Measurements from ENCODE around the gene VPS11.
"Not testable (repeated sequence)": the region's sequence is repeated elsewhere in the genome, so short reads cannot be mapped to it uniquely, and the experiment has no call there.

Gene VPS11

DNA sequence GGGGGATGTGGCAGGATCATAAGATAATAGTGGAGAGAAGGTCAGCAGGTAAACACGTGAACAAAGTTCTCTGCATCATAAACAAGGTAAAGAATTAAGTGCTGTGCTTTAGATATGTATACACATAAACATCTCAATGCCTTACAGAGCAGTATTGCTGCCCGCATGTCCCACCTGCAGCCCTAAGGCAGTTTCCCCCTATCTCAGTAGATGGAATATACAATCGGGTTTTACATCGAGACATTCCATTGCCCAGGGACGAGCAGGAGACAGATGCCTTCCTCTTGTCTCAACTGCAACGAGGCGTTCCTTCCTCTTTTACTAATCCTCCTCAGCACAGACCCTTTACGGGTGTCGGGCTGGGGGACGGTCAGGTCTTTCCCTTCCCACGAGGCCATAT lies 28.1 kb upstream of the VPS11 start:
- DNase-seq = not testable (repeated sequence)

DNA sequence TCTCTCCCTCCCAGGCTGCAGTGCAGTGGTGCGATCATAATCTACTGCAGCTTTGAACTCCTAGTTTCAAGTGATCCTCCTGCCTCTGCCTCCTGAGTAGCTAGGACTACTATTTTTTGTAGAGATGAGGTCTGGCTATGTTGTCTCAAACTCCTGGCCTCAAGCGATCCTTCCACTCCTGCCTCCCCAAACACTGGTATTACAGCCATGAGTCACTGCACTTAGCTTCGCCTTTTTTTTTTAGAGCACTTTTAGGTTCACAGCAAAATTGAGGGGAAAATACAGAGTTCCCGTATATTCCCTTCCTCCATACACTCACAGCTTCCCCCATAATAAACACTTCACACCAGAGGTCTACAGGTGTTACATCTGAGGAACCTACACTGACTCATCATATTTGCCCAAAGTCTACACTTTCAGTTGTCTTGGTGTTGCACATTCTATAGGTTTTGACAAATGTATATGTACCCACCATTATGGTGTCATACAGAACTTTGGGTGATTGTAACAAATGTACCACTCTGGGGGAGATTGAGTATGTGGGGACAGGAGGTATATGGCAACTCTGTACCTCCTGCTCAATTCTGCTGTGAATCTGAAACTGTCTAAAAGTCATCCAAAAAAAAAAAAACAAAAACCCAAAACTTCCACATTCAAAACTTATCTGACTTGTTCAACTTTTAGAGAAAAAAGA lies 25.6 kb upstream of the VPS11 start:
- DNase-seq = no peak

DNA sequence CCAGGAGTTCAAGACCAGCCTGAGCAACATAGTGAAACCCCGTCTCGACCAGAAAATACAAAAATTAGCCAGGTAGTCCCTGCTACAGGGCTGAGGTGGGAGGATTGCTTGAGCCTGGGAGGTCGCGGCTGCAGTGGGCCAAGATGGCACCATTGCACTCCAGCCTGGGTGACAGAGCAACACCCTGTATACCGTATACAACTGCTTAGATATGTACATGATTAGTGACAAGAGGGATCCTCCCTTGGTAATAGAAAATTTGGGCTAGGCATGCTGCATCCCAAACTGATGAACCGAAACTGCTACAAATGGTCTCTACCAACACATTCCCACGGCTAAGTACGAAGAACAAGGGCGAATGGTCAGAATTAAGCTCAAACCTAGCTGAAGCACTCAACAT lies 24.7 kb upstream of the VPS11 start:
- DNase-seq = no peak

DNA sequence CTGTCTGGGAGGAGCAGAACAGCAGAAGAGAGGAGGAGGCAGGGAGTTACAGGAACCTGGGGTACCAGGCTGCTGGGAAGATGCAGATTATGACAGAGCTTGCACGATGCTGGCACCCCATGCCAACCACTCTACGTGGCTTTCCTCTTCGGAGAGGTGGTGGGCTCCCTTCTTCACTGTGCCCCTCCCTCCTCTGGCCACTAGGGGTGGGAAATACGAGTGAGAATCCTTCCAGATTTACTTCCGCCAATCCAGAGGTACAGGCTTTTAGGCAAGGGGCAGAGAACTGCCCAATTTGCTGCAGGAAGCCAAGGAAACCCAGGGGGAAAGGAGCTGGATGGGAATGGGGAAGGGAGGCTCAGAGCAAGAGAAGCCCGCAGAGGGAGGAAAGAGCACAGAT lies 22.9 kb upstream of the VPS11 start:
- DNase-seq = no peak

DNA sequence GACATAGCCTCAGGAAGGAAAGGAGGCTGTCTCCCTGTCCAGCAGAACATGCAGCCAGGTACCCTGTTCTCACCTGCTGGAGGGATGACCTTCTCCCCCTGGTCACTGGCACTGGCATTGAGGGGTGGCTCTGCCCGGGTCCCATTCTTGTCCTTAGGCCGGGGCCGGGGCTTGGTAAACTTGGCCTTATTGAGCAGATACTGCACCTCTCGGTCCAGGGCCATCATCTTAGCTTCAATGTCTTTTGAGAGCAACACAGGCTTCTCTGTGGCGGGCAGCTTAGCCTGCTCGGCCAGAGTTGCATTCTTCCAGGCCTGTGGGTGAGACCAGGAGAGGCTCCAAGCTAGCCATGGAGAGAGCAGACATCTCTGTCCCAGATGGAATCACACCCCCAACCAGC lies 21.1 kb upstream of the VPS11 start:
- DNase-seq = no peak

DNA sequence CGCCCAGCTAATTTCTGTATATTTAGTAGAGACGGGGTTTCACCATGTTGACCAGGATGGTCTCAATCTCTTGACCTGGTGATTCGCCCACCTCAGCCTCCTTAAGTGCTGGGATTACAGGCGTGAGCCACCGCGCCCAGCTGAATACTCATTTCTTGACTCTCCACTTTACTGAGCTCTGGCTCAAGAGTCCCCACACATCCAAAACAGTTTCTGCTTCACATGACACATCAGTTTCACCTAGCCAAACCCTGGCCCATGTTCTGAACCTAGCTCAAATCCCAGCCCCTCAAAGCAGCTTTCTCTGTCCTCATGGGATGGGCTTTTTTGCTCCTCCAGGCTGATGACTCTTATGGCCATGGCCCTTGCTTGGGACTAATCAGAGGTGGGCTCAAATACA lies 20.4 kb upstream of the VPS11 start:
- no peak for DNase-seq

DNA sequence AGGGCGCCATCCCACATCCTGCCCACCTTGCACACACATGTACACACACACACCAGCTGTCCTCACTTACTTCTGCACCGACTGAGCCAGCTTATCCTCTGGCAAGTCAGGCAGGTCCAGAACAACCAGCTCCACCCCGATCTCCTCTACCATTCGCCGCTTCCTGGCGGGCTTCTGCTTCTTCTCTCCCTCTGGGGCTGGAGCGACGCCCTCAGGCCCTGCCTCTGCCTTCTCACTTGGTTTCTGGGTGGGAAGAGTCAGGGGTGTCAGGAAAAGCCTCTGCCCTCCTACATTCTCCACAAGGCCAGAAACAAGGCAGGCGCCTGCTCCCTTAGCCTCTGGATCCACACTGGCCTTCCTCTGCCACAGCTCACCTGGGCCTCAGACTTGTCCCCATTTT lies 19.0 kb upstream of the VPS11 start:
- no peak for DNase-seq

DNA sequence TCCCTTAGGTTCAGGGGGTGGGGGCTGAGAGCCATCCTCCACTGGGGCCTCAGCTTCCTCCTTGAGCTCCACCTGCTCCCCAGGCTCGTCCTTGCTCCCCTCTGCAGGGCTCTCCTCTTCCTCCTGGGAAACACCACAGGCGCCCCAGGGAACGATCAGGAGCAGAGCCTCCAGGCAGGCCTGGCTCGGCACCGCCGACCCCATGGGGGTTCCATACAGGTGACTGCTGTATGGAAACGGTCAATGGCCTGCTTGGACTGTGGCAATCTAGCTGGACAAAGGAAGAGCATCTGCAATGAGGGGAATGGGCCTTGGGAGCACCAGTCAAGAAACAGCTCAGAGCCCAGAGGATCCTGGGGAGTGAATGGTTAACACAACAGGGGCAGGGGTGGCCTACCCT lies 18.5 kb upstream of the VPS11 start:
- no peak for DNase-seq

DNA sequence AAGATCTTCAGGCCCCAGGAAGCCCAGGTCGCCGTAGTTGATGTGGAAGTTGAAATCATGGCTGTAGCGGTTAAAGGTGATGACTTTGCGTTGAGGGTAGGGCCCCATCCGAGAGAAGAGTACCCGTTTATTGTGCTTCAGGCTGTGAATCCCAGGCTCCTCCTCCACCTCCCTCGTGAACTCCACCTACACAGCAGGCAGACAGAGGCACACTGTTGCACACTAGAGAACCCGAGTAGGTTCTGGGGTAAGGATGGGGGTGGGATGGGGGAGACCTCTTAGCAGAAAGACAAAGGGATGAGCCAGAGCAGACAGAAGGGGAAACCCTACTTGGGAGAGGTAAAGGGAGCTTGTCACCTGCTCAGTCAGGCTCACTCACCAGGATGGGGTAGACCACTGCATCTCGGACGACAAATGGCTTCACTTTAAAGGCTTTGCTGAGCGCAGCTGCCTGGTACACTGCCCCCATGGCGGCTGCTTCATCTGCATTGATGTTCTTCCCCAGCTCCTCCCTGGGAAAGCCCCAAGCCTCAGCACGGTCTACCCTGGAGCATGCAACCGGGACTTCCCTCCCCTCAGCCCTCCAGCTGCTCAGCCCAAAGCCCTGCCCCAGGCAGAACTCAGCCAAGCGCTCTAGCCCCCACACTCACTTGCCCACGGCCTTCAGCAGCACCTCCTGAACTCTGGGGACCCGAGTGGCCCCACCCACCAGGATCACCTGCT lies 16.0 kb upstream of the VPS11 start:
- DNase-seq = no peak

DNA sequence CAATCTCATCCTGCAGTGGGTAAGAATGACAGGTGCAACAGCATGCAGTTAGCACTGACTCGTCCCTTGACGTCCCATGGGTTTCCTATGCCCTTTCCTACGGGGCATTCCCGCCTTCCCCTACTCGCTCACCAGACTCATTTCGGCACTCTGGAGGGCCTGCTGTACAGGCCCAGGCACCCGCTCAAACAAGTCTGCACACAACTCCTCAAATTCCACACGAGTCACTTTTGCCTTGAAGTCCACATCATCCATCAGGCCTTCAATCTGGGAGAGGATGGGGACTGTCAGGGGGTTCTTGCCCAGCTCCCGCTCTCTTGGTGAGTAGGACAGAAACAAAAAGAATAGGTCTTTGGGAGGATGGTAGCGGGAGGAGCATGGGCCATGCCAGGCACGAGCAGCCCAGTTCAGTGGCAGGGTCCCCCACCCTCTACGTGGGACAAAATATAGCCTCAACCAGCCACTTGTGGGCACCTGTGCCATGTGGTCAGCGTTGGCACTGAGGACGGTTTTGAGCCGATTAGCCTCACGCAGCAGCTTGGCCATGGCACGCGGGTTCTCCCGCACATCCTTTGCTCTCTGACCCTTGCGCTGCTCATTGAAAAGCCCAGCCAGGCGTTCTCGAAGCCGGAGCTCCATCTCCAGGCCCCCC lies 15.3 kb upstream of the VPS11 start:
- DNase-seq = no peak

DNA sequence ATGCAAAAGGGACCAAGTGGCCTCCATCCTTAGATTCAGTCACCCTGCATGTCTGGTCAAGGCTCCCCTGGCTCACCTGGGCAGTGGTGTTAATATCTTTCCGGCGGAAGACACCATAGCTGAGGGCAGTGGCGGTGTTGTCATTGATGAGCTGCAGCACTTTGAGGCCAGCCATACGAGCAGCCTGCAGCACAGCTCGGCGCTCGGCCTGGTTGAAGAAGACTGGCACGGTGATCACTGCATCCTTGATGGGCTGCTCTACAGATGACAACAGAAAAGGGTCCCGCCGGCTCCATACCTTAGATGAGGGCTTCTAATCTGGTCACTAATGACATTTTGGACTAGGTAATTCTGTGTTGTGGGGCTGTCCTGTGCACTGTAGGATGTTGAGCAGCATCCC lies 13.2 kb upstream of the VPS11 start:
- DNase-seq = no peak

DNA sequence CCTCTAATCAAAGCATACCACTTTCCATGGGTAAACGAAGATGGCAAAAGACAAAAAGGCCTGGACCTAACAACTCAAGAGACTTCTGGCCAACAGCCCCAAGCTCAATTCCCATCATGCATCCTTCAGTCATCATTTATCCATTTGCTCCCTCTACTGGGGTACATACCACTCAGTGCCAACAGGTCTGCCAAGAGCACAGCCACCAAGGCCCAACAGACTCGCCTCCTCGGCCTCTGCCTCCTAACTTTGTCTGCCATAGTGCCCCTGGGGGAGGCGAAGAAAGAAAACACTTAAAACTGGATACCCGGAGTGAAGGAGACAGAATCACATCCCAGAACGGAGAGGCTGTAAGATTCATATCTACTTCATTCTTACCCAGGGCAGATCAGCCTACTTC lies 11.7 kb upstream of the VPS11 start:
- DNase-seq = no peak

DNA sequence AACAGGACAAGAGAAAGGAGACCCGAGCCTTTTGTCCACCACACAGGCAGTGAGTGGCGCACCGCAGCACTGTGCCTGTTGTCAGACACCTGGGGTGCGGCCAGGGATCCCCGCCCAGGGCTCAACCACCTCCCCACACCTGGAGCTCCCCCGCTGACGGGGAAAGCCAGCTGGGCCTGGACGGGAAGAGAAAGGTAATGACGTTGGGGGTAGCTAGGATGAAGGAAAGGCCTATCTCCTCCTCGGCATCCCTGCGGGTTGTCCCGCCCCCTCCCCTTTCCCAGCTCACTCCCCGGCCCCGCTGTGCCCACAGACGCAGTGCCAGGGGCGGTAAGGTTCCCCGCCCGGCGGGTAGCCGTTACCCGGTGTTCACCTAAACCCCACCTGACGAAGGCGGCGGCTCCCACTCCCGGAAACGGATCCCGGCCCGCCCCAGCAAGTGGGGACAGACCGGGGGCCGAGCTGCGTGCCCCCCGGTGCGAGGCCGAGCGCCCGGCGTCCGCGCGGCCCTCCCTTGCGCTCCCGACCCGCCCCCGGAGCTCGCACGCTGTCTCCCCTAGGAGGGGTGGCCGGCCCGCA lies 11.1 kb upstream of the VPS11 start:
- DNase-seq = peak; percentile 36

DNA sequence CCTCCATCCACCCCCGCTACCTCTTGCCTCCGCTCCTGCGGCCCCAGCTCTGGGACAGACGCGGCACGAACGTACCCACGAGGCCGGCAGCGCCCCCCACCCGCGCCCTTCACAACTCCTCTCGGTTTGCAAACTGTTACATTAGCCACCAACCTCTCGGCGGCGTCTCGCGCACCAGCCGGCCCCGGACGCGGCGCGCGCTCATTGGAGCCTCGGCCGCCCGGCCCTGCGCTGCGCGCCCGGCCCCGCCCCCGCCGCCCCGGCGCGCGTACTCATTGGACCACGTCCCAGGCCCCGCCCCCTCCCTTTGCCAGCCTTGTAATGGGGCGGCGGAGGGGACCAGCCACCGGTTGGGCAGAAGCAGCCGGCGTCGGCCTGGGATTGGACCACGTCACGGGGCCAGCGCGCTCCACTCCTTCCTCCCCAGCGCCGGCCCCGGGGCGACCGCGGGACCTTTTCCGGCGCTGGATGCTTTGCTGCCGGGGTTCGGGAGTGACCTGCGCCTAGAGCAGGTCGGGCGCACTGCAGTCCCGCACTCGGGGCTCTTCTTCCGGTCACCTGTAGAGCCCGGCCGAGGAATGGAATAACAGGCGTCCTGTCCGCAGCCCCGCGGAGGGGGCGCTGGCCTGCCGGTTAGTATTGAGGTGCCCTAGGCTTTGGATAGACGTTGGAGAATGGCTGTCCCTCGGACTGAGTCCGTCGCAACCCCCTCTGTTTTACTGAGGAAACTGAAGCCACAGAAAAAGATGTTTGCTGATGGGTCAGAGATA lies 10.4 kb upstream of the VPS11 start, which contains the start of gene HYOU1:
Gene HYOU1 (minus strand): TSS at position 206 of the 770 bp plus-strand sequence. CDS start 1,045 bp downstream, outside the sequence.
- peak; percentile 99 for DNase-seq

DNA sequence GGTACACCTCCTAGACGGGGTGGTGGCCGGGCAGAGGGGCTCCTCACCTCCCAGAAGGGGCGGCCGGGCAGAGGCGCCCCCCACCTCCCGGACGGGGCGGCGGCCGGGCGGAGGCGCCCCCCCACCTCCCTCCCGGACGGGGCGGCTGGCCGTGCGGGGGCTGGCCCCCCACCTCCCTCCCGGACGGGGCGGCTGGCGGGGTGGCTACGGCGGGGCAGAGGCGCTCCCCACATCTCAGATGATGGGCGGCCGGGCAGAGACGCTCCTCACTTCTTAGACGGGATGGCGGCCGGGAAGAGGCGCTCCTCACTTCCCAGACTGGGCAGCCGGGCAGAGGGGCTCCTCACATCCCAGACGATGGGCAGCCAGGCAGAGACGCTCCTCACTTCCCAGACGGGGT lies 8.5 kb upstream of the VPS11 start:
- DNase-seq = not testable (repeated sequence)

DNA sequence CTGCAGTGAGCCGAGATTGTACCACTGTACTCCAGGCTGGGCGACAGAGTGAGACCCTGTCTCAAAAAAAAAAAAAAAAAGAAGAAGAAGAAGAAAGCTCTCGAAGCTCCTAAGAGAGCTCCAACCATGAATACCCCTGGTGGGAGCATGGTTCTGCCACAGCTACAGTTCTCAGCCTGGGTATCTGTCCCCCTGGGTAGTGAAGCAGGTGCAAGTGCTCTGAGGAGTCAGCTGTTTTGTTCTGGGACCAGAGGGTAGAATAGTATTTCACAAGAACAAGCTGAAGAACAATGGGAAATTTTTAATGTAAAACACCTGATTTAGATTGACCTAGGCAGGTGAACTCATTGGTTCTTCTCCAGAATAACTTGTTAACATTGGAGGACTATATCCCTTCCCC lies 6.4 kb upstream of the VPS11 start:
- no peak for DNase-seq

DNA sequence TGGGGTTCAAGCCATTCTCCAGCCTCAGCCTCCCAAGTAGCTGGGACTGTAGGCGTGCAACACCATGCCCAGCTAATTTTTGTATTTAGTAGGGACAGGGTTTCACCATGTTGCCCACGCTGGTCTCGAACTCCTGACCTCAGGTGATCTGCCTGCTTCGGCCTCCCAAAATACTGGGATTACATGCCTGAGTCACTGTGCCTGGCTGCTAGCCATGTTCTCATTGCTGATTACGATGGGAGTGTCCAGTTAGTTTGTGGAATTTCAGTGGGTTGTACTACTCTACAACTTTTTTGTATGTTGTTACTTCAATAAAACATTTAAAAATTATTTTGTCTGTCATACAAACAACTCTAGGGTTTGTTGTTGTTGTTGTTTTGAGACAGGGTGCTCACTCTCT lies 4.8 kb upstream of the VPS11 start:
- no peak for DNase-seq

DNA sequence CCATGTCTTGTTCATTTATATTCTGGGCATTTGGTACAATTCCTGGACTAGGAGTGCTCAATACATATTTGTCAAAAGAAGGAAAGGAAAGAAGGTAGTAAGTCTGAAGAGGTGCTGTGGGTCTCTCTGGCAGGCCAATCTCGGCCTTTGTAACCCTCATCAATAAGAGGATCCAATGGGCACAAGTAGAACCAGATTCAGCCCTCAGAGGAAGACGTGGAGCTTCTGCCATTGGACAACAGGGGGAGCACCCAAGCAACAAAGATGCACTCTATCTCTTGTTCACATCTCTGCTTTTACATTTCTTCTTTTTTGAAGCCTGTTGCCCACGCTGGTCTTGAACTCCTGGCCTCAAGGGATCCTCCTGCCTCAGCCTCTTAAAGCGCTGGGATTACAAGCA lies 2.2 kb upstream of the VPS11 start:
- DNase-seq = peak; percentile 26

DNA sequence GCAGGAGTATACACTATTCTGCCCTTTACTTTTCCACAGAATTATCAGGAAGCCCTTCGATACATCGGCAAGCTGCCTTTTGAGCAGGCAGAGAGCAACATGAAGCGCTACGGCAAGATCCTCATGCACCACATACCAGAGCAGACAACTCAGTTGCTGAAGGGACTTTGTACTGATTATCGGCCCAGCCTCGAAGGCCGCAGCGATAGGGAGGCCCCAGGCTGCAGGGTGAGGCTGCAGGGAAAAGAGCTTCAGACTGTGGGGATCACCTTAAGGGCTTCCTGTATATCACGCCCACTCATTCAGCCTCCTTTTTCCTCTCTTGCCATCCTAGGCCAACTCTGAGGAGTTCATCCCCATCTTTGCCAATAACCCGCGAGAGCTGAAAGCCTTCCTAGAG lies 10.2 kb downstream of the VPS11 start:
- no peak for DNase-seq

DNA sequence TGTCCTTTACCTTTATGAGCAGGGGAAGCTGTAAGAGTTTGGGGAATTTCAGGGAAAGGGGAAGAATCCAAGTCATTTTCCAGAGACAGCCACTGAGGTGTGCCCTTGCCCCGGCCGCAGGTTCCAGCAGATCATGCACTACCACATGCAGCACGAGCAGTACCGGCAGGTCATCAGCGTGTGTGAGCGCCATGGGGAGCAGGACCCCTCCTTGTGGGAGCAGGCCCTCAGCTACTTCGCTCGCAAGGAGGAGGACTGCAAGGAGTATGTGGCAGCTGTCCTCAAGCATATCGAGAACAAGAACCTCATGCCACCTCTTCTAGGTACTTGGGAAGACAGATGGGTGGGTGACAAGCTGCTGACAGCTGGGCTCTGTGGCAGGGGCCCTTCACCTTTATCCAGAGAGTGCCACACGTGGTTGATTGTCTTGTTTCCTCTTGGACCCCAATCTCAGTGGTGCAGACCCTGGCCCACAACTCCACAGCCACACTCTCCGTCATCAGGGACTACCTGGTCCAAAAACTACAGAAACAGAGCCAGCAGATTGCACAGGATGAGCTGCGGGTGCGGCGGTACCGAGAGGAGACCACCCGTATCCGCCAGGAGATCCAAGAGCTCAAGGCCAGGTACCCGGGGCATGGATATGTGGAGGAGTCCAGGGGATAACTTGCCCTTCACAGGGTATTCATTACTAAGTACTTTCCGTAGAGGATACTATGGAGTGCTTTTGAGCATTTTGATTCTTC lies 11.2 kb downstream of the VPS11 start:
- DNase-seq = no peak

DNA sequence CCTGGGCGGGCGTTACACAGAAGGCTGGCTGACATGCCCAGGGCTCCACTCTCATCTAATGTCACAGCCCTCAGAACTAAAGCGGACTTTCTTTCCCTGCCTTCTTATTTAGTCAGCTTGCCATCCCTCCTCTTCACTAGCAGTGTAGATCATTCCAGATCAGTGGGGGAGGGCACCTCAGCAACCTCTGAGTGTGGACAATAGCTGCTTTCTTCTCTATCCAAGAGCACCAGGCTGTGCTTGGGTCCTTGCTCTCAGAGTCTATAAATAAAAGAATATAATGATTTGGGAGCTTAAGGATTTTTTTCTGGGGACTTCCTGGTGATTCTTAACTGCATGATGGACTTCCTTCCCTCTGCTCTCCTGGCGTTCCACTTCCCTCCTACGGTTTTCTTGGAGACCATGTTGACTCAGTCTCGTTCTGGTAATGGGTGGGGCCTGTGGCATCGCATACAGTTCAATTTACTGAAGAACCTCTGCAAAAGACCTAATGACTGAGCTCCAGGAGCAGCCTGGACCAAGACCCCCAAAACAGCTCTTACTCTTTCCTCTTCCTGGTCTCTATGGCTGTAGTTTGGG lies 14.2 kb downstream of the VPS11 start:
- no peak for DNase-seq
